Nephron progenitor cell (in vitro differentiated cells): ENCODE results near the gene NRSN1.
"Not testable (repeated sequence)": the region's sequence is repeated elsewhere in the genome, so short reads cannot be mapped to it uniquely, and the experiment has no call there.

Experiments used
- DNase-seq: peaks from one replicate; pipeline ENCODE4 v3.0.0; 2021
- H3K27ac Mint-ChIP-seq: 2 replicates; pipeline ENCODE4 v1.8.0; 2021; ENCODE audit warnings: mild to moderate bottlenecking, moderate library complexity, mixed read lengths
- H3K27me3 Mint-ChIP-seq: 2 replicates; pipeline ENCODE4 v1.8.0; 2021; ENCODE audit warnings: mild to moderate bottlenecking, low read depth, mixed read lengths; ENCODE audit not compliant: poor library complexity
- H3K36me3 Mint-ChIP-seq: 2 replicates; pipeline ENCODE4 v1.8.0; 2021; ENCODE audit warnings: low read depth, mixed read lengths
- H3K4me1 Mint-ChIP-seq: 2 replicates; pipeline ENCODE4 v1.8.0; 2021; ENCODE audit warnings: mixed read lengths
- H3K4me3 Mint-ChIP-seq: 2 replicates; pipeline ENCODE4 v1.8.0; 2021; ENCODE audit warnings: mild to moderate bottlenecking, moderate library complexity, mixed read lengths
- H3K9me3 Mint-ChIP-seq: 2 replicates; pipeline ENCODE4 v1.8.0; 2021; ENCODE audit warnings: mild to moderate bottlenecking, moderate library complexity, mixed read lengths
- CTCF ChIP-seq: fragments of 200-600 bp; sonication (generic); IDR thresholded peaks from 2 replicates; pipeline ENCODE4 v1.5.0; 2021; ENCODE audit warnings: antibody characterized with exemption

The NRSN1 gene

DNA sequence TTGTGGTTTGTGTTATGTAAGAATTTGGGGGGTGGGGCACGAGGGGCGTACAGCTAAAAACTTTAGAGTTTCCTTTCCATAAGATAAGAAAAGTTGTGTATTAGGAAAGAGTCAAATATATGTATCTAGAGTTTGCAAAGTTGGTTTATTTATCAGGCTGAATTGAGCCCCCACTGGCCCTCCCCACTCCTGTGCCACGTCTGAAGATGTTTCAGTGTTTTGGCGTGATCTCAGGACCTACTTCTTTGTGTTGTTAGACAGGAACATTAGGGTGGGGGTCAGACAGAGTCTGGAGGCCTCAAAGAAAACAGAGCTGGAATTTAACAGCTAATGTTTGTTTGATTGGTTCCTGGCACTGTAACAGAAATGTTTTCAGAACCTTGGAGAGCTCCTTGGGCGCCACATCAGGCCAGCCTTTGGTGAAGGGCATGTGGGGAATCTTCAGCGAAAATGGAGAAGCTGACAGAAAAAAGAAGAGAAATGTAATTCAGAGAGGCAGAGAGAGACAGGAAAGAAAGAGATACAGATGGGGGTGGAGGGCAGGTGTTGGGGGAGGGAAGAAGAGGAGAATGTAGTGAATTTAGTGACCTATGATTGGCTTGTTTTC, 674 bp downstream of the NRSN1 start:
- H3K36me3 Mint-ChIP-seq = no peaks in the 10 kb centered on the region
- H3K4me3 Mint-ChIP-seq = peak overlapping the region; percentile 82
- no peak for TF ChIP-seq CTCF
- H3K9me3 Mint-ChIP-seq = no peaks in the 10 kb centered on the region
- peaks cover 11% of the 10 kb centered on the region for H3K4me1 Mint-ChIP-seq
- no peak overlapping the region for H3K27ac Mint-ChIP-seq
- peak; percentile 80 for DNase-seq
- peaks cover 64% of the 10 kb centered on the region for H3K27me3 Mint-ChIP-seq

DNA sequence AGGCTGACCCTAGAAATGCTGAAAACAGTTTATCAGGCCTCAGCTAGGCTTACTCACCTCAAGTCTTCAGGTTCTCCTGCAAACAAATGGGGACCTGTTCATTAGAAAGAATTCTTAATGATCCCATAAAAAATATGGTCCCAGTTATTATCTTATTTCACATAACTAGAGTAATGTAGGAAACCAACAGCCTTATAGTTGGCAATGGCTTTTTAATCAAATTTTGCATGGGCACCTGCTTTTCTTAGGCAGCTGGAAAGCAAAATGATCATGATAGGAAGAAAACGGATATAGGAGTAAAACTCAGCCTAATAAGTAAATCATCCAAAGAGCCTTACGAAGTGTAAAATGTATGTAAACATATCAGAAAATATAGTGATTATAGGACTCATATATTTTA, 1.3 kb downstream of the NRSN1 start:
- peaks cover 11% of the 10 kb centered on the region for H3K4me1 Mint-ChIP-seq
- H3K27me3 Mint-ChIP-seq = peaks cover 59% of the 10 kb centered on the region
- H3K27ac Mint-ChIP-seq = no peak overlapping the region
- H3K36me3 Mint-ChIP-seq = no peaks in the 10 kb centered on the region
- H3K9me3 Mint-ChIP-seq = no peaks in the 10 kb centered on the region
- no peak for DNase-seq
- TF ChIP-seq CTCF = no peak
- no peak overlapping the region for H3K4me3 Mint-ChIP-seq

- Mint-ChIP-seq H3K4me3 (no peak overlapping the region), H3K36me3 (no peaks in the 10 kb centered on the region), H3K27ac (no peak overlapping the region), H3K4me1 (peaks cover 4% of the 10 kb centered on the region), H3K9me3 (no peaks in the 10 kb centered on the region), H3K27me3 (peaks cover 40% of the 10 kb centered on the region)
- no peak for TF ChIP-seq CTCF
- no peak for DNase-seq
These were observed 5.7 kb downstream of the NRSN1 start for GRCh38 chr6:24131751-24132150.

DNA sequence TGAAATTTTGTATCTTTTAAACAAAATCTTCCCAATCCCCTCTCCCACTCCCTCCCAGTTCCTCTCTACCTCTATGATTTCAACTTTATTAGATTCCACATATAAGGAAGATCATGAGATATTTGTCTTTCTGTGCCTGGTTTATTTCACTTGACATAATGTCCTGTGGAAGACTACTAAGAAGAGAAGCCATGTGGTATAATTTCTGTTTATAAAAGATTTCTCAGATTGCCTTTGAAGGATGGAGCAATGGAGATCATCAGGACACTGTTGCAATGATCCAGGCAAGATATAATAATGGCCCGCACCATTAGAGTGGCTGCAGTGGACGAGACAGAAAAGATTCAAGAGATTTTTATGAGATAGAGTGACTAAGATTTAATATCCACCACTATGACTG, 13.1 kb downstream of the NRSN1 start:
- no peak for TF ChIP-seq CTCF
- DNase-seq = no peak
- Mint-ChIP-seq H3K4me3 (no peak overlapping the region), H3K27me3 (peaks cover 31% of the 10 kb centered on the region), H3K9me3 (no peaks in the 10 kb centered on the region), H3K36me3 (no peaks in the 10 kb centered on the region), H3K27ac (no peak overlapping the region), H3K4me1 (no peaks in the 10 kb centered on the region)

DNA sequence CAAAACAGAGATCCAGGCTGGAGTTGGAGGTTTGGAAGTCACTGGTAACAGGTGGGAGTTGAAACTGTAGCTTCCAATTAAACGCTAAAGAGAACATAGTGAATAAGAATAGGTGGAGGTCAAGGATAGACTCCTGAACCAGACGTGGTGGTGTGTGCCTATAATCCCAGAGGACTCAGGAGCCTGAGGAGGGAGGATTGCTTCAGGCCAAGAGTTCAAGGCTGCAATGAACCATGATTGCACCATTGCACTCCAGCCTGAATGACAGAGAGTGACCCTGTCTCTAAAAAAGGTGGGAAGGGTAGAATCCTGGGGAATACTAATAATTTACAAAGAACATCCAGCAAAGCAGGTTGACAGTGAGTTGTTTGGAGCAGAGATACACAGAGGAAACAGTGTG, 13.6 kb downstream of the NRSN1 start:
- Mint-ChIP-seq H3K36me3 (no peaks in the 10 kb centered on the region), H3K4me3 (no peak overlapping the region), H3K27ac (no peak overlapping the region), H3K9me3 (no peaks in the 10 kb centered on the region), H3K4me1 (no peaks in the 10 kb centered on the region), H3K27me3 (peaks cover 28% of the 10 kb centered on the region)
- DNase-seq = no peak
- TF ChIP-seq CTCF = no peak

- no peak overlapping the region for H3K27ac Mint-ChIP-seq
- DNase-seq = no peak
- no peak overlapping the region for H3K4me3 Mint-ChIP-seq
- H3K36me3 Mint-ChIP-seq = no peaks in the 10 kb centered on the region
- TF ChIP-seq CTCF = no peak
- H3K4me1 Mint-ChIP-seq = no peaks in the 10 kb centered on the region
- no peaks in the 10 kb centered on the region for H3K9me3 Mint-ChIP-seq
- peaks cover 25% of the 10 kb centered on the region for H3K27me3 Mint-ChIP-seq
These were observed 14.6 kb downstream of the NRSN1 start for GRCh38 chr6:24140591-24140990.

DNA sequence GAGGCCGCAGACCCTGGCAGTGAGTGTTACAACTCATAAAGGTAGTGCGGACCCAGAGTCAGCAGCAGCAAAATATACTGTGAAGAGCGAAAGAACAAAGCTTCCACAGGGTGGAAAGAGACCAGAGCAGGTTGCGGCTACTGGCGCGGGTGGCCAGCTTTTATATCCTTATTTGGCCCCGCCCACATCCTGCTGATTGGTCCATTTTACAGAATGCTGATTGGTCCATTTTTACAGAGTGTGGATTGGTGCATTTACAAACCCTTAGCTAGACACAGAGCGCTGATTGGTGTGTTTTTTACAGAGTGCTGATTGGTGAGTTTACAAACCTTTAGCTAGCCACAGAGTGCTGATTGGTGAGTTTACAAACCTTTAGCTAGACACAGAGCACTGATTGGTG, 16.7 kb downstream of the NRSN1 start:
- H3K36me3 Mint-ChIP-seq, H3K4me3 Mint-ChIP-seq, H3K9me3 Mint-ChIP-seq, H3K27ac Mint-ChIP-seq, DNase-seq, H3K4me1 Mint-ChIP-seq: not testable (repeated sequence)
- peaks cover 16% of the 10 kb centered on the region for H3K27me3 Mint-ChIP-seq
